Measurements from ENCODE around the gene OR4P4. TPM values are rescaled to one million over a fixed set of nuclear protein-coding genes. Genes with fewer than 3 reads are reported as not detected.

The OR4P4 gene
- total RNA-seq (2014; rRNA removed; shearing (Covaris generic)): not detected in 2 replicates

- in situ Hi-C loops (cut with HindIII; ENCODE audit: low sequenced_read_pairs): no loop called here
- no peak for DNase-seq (ENCODE audit: low spot score)
These were observed at the start of gene OR4P4 for GRCh38 chr11:55634813-55635212. Gene OR4P4 (plus strand): TSS chr11:55635113.

GRCh38 chr11:55607545-55607944 is 27.4 kb upstream of the OR4P4 start, which contains the start of gene OR4C11:
Gene OR4C11 (minus strand): TSS chr11:55607645. CDS start chr11:55604373, 3,272 bp downstream.
- in situ Hi-C loops (cut with HindIII; ENCODE audit: low sequenced_read_pairs): no loop called here
- DNase-seq (ENCODE audit: low spot score): no peak

DNA sequence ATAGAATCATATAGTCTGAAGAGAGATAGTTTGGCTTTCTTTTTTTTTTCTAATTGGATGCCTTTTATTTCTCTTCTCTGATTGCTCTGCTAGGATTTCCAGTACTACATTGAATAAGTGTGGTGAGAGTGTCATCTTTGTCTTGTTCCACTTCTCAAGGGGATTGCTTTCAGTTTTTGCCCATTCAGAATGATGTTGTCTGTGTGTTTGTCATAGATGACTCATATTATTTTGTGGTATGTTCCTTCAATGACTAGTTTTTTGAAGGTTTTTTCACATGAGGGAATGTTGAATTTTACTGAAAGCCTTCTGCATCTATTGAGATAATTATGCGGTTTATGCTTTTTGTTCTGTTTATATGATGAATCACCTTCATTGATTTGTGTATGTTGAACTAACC is 10.4 kb upstream of the OR4P4 start:
- DNase-seq (ENCODE audit: low spot score): no peak
- in situ Hi-C loops (cut with HindIII; ENCODE audit: low sequenced_read_pairs): no loop called here

DNA sequence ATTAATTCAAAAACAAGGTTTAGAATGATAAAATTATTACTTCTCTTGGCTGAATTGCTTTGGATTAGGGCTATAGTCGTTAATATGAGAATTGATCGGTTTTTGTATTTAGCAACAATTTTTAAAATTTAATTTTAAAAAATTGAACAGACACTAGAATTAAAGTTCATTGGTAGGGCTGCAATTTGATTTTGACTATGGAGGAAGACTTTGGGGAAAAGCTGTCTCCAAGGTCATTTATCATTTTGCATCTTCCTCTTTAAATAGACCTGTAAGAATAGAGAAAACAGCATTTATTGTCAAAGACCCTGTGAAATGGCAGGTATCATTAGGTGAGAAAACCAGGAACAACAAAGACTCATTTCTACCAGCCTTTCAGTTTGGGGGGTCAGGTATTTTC is 13.1 kb downstream of the OR4P4 start, which contains the start of gene OR4S2:
Gene OR4S2 (plus strand): TSS at position 301 of the 400 bp plus-strand sequence. CDS start 2,577 bp downstream, outside the sequence.
- no peak for DNase-seq (ENCODE audit: low spot score)
- in situ Hi-C loops (cut with HindIII; ENCODE audit: low sequenced_read_pairs): no loop called here

DNA sequence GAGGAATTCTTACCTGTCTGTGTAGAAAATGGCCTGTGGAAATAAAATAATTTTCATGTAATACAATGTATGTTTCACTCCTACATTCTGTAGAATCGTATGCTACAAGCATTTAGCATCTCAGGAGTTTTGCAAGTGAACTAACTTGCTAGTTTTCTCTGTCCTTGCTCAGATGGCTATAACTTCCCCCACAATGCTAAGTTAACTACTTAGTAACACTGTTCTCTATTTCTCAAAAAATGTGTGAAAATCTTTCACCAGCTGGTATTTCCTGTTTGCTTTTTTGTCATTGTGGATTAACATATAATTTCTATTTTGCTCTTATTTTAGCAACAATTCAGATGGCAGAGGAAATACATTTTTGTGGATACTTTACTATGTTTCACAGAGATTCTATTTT is 17.6 kb downstream of the OR4P4 start:
- in situ Hi-C loops (cut with HindIII; ENCODE audit: low sequenced_read_pairs): no loop called here
- DNase-seq (ENCODE audit: low spot score): no peak

DNA sequence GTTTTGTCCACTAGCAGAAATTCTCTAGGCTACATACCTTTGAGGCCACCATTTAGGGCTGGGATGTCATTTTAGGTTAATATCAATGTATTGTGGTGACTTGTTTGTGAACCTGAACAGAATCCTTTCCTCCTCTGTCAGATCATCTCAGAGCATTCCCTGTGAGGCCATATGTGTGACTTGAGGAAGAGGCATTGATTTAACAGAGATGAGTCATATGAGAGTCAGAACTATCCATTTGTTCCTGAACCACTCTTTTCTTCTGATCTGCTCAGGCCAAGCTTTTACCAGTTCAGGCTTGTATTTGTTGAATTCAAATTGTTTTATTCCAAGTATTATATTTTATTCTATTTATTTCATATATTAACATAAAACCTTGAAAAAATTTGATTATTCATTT is 20.2 kb downstream of the OR4P4 start:
- no peak for DNase-seq (ENCODE audit: low spot score)
- in situ Hi-C loops (cut with HindIII; ENCODE audit: low sequenced_read_pairs): no loop called here

GRCh38 chr11:55658031-55658573 is 23.2 kb downstream of the OR4P4 start:
- DNase-seq (ENCODE audit: low spot score): no peak
- in situ Hi-C loops (cut with HindIII; ENCODE audit: low sequenced_read_pairs): no loop called here

DNA sequence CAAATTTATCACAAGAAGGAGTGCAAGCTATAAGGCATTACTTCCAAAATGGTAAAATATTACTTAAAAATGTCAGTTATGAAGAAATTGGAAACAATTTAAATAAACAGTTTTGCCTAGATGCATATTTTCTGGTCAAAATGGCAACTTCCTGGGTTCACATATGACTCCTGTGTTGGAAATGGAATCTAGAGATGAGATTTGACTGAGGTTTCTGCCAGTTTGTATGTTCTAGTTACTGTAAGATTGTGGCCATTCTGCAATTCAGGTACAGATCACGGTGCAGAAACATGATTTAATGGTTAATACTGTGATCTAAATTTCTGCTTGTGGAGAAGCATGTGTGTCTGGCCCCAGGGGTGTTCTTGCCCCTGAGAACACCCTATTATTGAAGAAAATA is 23.7 kb downstream of the OR4P4 start:
- in situ Hi-C loops (cut with HindIII; ENCODE audit: low sequenced_read_pairs): no loop called here
- DNase-seq (ENCODE audit: low spot score): no peak

DNA sequence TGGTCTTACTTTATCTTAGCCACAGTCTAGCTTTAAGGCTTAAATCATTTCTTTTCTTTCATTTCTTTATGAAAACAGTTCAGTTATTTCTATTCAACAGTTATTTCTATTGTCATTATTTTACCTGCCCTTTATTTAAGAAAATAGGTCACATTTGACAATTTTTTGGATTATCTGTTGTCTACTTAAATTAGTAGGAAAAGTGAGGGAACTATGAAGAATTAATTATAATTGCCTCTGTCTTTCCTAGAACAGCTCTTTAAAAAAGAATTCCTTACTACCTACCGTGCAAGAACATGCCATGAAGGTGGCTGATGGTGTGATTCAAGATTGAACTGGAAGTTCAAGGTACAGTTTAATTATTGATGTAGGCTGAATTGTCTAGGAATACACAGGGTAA is 27.0 kb downstream of the OR4P4 start, which contains the start of gene OR4C6:
Gene OR4C6 (plus strand): TSS at position 301 of the 400 bp plus-strand sequence. CDS start 2,966 bp downstream, outside the sequence.
- in situ Hi-C loops (cut with HindIII; ENCODE audit: low sequenced_read_pairs): no loop called here
- no peak for DNase-seq (ENCODE audit: low spot score)

GRCh38 chr11:55669376-55669775 is 34.5 kb downstream of the OR4P4 start:
- in situ Hi-C loops (cut with HindIII; ENCODE audit: low sequenced_read_pairs): no loop called here
- no peak for DNase-seq (ENCODE audit: low spot score)

- no peak for DNase-seq (ENCODE audit: low spot score)
- in situ Hi-C loops (cut with HindIII; ENCODE audit: low sequenced_read_pairs): no loop called here
These were observed 38.9 kb downstream of the OR4P4 start for GRCh38 chr11:55673860-55674259.

Other genes with a start within 250 kb of the OR4P4 start
- gene OR4C15, start 80.6 kb upstream of the OR4P4 start, total RNA-seq (2014; rRNA removed; shearing (Covaris generic)): not detected in 2 replicates
- not detected in 2 replicates for gene OR4C16, start 63.0 kb upstream of the OR4P4 start, total RNA-seq (2014; rRNA removed; shearing (Covaris generic))
- gene OR4C11, start 27.5 kb upstream of the OR4P4 start, total RNA-seq (2014; rRNA removed; shearing (Covaris generic)): not detected in 2 replicates
- gene OR4S2, start 13.2 kb downstream of the OR4P4 start, total RNA-seq (2014; rRNA removed; shearing (Covaris generic)): not detected in 2 replicates
- gene OR4C6, start 27.1 kb downstream of the OR4P4 start, total RNA-seq (2014; rRNA removed; shearing (Covaris generic)): not detected in 2 replicates
- not detected in 2 replicates for gene OR5D13, start 138.3 kb downstream of the OR4P4 start, total RNA-seq (2014; rRNA removed; shearing (Covaris generic))
- gene OR5D14, start 160.4 kb downstream of the OR4P4 start, total RNA-seq (2014; rRNA removed; shearing (Covaris generic)): not detected in 2 replicates
- gene OR5L1, start 176.3 kb downstream of the OR4P4 start, total RNA-seq (2014; rRNA removed; shearing (Covaris generic)): not detected in 2 replicates
- gene OR5D18, start 184.5 kb downstream of the OR4P4 start, total RNA-seq (2014; rRNA removed; shearing (Covaris generic)): not detected in 2 replicates
- gene OR5L2, start 192.1 kb downstream of the OR4P4 start, total RNA-seq (2014; rRNA removed; shearing (Covaris generic)): not detected in 2 replicates
- not detected in 2 replicates for gene OR5D16, start 203.6 kb downstream of the OR4P4 start, total RNA-seq (2014; rRNA removed; shearing (Covaris generic))
- 0.18 TPM in 1 of 2 replicates, not detected in the other for gene TRIM51, start 248.2 kb downstream of the OR4P4 start, total RNA-seq (2014; rRNA removed; shearing (Covaris generic))